K562 (cell line): Measurements from ENCODE around the gene PHC3. TPM values are rescaled to one million over a fixed set of nuclear protein-coding genes. Genes with fewer than 3 reads are reported as not detected.

Experiments used
- BRF1 ChIP-seq: IDR thresholded peaks from 3 replicates; pipeline ENCODE4 v1.6.1; 2011; ENCODE audit warnings: borderline replicate concordance, mild to moderate bottlenecking; ENCODE audit not compliant: insufficient read length; ENCODE audit errors: extremely low read depth
- CBFA2T3 ChIP-seq: fragments of 450-650 bp; IDR thresholded peaks from 2 replicates; pipeline ENCODE4 v1.6.1; 2017
- CXXC5 ChIP-seq: fragments of 250-450 bp; sonication (Bioruptor Pico); IDR thresholded peaks from 2 replicates; pipeline ENCODE4 v1.8.0; 2022; ENCODE audit warnings: inconsistent platforms, mild to moderate bottlenecking, moderate library complexity
- GABPB1 ChIP-seq: sonication (generic); formaldehyde crosslinking; IDR thresholded peaks from 2 replicates; pipeline ENCODE4 v1.8.0; 2022; ENCODE audit warnings: mild to moderate bottlenecking, missing genetic modification reagents
- HDAC2 ChIP-seq: fragments of 450-650 bp; IDR thresholded peaks from 2 replicates; pipeline ENCODE4 v1.6.1; 2016; ENCODE audit warnings: mild to moderate bottlenecking
- KLF13 ChIP-seq: fragments of 450-650 bp; IDR thresholded peaks from 2 replicates; pipeline ENCODE4 v1.6.1; 2016; ENCODE audit warnings: missing genetic modification characterization, low read depth, mild to moderate bottlenecking, missing compliant biosample characterization, moderate library complexity, borderline replicate concordance
- MAFF ChIP-seq: IDR thresholded peaks from 2 replicates; pipeline ENCODE4 v1.6.1; 2012; ENCODE audit warnings: low read length, improper control_type of control experiment
- MAFG ChIP-seq: fragments of 450-650 bp; conservative IDR thresholded peaks from 2 replicates; pipeline ENCODE4 v1.6.1; 2016; ENCODE audit warnings: missing genetic modification characterization, missing compliant biosample characterization
- NCOR1 ChIP-seq: fragments of 450-650 bp; IDR thresholded peaks from 2 replicates; pipeline ENCODE4 v1.6.1; 2016; ENCODE audit warnings: mild to moderate bottlenecking, moderate library complexity
- NR1H2 ChIP-seq: sonication (generic); formaldehyde crosslinking; IDR thresholded peaks from 2 replicates; pipeline ENCODE4 v1.4.0; 2020; ENCODE audit warnings: mild to moderate bottlenecking, missing genetic modification reagents
- NR2C2 ChIP-seq, 2 experiments: fragments of 200-800 bp in 1 of 2; sonication (Bioruptor generic) in 1 of 2; sonication (generic) in 1 of 2; formaldehyde crosslinking in 1 of 2; IDR thresholded peaks; 2 replicates each; pipeline versions ENCODE4 v1.6.1 to v1.8.0; 2016 to 2022; ENCODE audit warnings: mild to moderate bottlenecking in 1 of 2, missing compliant biosample characterization in 1 of 2, missing genetic modification characterization in 1 of 2, missing genetic modification reagents in 1 of 2
- PCBP1 ChIP-seq: fragments of 200-400 bp; formaldehyde crosslinking; IDR thresholded peaks from 2 replicates; pipeline ENCODE4 v1.6.1; 2018; ENCODE audit warnings: mild to moderate bottlenecking, low read depth, low read length; ENCODE audit not compliant: poor library complexity, severe bottlenecking
- TEAD2 ChIP-seq: fragments of 450-650 bp; IDR thresholded peaks from 2 replicates; pipeline ENCODE4 v1.6.1; 2016; ENCODE audit warnings: missing genetic modification characterization, control low read depth, missing compliant biosample characterization
- polyA plus RNA-seq, 8 experiments: library from polyadenylated mRNA; depleted of rRNA in 4 of 8; stranded (reverse) in 5 of 8; unstranded in 3 of 8; fragments of >200 nt; fragmentation: Nextera tagmentation in 2 of 8; fragmentation: Illumina TruSeq in 1 of 8; extraction: Ambion mirVana in 2 of 8; extraction: Trizol in 1 of 8; gene quantifications; 2 replicates each; pipeline versions ENCODE4 v1.2.1 to v1.2.3, GENCODE V29; 2011 to 2014; ENCODE audit warnings: inconsistent platforms in 1 of 8, missing spikeins in 1 of 8
- total RNA-seq, 7 experiments: library from RNA; depleted of rRNA in 6 of 7; stranded (reverse); fragments of >200 nt in 6 of 7; fragmentation: Illumina TruSeq in 2 of 7; extraction: Trizol in 2 of 7; gene quantifications; 2 replicates each; pipeline versions ENCODE4 v1.2.1 to v1.2.3, GENCODE V29; 2011 to 2021; ENCODE audit warnings: low replicate concordance in 1 of 7
- TF ChIP-seq, protein P1 (sequence below): sonication (generic); formaldehyde crosslinking; IDR thresholded peaks from 2 replicates; pipeline ENCODE4 v1.8.0; 2022; ENCODE audit warnings: missing genetic modification reagents, mild to moderate bottlenecking, moderate library complexity, borderline replicate concordance
- TF ChIP-seq, protein P2 (sequence below): fragments of 450-650 bp; IDR thresholded peaks from 2 replicates; pipeline ENCODE4 v1.6.1; 2018; ENCODE audit not compliant: partially characterized antibody
- TF ChIP-seq, protein P3 (sequence below), 2 experiments: fragments of 450-650 bp; IDR thresholded peaks; 2 replicates each; pipeline ENCODE4 v1.6.1; 2016
- TF ChIP-seq, protein P4 (sequence below): fragments of 250-450 bp; sonication (Bioruptor Pico); IDR thresholded peaks from 2 replicates; pipeline ENCODE4 v1.5.1; 2021; ENCODE audit warnings: mild to moderate bottlenecking
- TF ChIP-seq, protein P5 (sequence below): fragments of 450-650 bp; formaldehyde crosslinking; conservative IDR thresholded peaks from 2 replicates; pipeline ENCODE4 v1.4.0; 2022; ENCODE audit warnings: mild to moderate bottlenecking, missing genetic modification characterization

Gene PHC3
- total and polyA plus RNA-seq, 9 of the 15 experiments (the other 6 are each of a cell fraction or from before 2014, with no cell fraction given), result 3.1 to 21.6 (median 10.5) TPM

DNA sequence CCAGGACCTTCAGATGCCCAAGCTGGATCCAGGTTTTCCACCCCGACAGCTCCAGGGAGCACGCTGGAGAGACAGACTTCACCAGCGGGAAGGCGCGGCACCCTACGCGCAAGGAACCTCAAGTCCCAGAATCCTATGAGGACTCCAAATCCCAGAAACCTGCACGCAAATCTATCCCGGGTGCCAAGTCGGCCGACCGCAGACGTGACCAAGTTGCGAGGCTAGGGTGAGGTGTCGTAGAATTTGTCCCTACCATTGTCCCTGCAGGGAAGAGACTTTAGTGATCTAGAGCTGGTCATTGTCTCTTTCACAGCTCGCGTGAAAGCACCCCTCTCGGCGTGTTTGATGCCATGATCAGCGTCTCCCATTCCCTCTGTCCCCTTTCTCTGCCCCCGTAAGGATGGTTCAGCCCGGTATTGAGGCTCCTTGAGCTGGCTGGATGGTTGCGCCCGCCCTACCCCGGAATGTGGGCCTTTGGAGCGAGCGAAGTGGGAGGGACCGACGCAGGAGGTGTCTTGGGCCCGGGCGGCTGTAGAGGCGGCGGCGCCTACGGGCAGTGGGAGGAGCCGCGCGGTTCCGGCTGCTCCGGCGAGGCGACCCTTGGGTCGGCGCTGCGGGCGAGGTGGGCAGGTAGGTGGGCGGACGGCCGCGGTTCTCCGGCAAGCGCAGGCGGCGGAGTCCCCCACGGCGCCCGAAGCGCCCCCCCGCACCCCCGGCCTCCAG, 40.6 kb upstream of the PHC3 start, which contains the start of gene PRKCI (continued):
- TF ChIP-seq, protein P1, sequence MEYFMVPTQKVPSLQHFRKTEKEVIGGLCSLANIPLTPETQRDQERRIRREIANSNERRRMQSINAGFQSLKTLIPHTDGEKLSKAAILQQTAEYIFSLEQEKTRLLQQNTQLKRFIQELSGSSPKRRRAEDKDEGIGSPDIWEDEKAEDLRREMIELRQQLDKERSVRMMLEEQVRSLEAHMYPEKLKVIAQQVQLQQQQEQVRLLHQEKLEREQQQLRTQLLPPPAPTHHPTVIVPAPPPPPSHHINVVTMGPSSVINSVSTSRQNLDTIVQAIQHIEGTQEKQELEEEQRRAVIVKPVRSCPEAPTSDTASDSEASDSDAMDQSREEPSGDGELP, result peak; percentile 72
- TF ChIP-seq MAFG, result no peak
- TF ChIP-seq, protein P2, sequence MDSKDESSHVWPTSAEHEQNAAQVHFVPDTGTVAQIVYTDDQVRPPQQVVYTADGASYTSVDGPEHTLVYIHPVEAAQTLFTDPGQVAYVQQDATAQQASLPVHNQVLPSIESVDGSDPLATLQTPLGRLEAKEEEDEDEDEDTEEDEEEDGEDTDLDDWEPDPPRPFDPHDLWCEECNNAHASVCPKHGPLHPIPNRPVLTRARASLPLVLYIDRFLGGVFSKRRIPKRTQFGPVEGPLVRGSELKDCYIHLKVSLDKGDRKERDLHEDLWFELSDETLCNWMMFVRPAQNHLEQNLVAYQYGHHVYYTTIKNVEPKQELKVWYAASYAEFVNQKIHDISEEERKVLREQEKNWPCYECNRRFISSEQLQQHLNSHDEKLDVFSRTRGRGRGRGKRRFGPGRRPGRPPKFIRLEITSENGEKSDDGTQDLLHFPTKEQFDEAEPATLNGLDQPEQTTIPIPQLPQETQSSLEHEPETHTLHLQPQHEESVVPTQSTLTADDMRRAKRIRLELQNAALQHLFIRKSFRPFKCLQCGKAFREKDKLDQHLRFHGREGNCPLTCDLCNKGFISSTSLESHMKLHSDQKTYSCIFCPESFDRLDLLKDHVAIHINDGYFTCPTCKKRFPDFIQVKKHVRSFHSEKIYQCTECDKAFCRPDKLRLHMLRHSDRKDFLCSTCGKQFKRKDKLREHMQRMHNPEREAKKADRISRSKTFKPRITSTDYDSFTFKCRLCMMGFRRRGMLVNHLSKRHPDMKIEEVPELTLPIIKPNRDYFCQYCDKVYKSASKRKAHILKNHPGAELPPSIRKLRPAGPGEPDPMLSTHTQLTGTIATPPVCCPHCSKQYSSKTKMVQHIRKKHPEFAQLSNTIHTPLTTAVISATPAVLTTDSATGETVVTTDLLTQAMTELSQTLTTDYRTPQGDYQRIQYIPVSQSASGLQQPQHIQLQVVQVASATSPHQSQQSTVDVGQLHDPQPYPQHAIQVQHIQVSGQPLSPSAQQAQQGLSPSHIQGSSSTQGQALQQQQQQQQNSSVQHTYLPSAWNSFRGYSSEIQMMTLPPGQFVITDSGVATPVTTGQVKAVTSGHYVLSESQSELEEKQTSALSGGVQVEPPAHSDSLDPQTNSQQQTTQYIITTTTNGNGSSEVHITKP, result peak; percentile 100
- no peak for TF ChIP-seq NR1H2 (CRISPR knock-in tag)
- 0 out of 2 replicates have a peak, but pooled peaks have one; percentile 9 for TF ChIP-seq NCOR1
- no peak for TF ChIP-seq BRF1
- peak; percentile 80 for TF ChIP-seq GABPB1 (CRISPR knock-in tag)
- TF ChIP-seq KLF13, result peak; percentile 73
- TF ChIP-seq, protein P3, sequence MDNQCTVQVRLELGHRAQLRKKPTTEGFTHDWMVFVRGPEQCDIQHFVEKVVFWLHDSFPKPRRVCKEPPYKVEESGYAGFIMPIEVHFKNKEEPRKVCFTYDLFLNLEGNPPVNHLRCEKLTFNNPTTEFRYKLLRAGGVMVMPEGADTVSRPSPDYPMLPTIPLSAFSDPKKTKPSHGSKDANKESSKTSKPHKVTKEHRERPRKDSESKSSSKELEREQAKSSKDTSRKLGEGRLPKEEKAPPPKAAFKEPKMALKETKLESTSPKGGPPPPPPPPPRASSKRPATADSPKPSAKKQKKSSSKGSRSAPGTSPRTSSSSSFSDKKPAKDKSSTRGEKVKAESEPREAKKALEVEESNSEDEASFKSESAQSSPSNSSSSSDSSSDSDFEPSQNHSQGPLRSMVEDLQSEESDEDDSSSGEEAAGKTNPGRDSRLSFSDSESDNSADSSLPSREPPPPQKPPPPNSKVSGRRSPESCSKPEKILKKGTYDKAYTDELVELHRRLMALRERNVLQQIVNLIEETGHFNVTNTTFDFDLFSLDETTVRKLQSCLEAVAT (IDR thresholded peaks at IDR 0.05), result peak in 1 of 2 experiments; percentile 99; a peak in 2 of 4 replicates
- no peak for TF ChIP-seq PCBP1
- TF ChIP-seq, protein P4, sequence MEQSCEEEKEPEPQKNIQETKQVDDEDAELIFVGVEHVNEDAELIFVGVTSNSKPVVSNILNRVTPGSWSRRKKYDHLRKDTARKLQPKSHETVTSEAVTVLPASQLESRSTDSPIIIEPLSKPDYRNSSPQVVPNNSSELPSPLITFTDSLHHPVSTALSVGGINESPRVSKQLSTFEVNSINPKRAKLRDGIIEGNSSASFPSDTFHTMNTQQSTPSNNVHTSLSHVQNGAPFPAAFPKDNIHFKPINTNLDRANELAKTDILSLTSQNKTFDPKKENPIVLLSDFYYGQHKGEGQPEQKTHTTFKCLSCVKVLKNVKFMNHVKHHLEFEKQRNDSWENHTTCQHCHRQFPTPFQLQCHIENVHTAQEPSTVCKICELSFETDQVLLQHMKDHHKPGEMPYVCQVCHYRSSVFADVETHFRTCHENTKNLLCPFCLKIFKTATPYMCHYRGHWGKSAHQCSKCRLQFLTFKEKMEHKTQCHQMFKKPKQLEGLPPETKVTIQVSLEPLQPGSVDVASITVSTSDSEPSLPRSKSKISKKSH (CRISPR knock-in tag), result no peak
- TF ChIP-seq, protein P5, sequence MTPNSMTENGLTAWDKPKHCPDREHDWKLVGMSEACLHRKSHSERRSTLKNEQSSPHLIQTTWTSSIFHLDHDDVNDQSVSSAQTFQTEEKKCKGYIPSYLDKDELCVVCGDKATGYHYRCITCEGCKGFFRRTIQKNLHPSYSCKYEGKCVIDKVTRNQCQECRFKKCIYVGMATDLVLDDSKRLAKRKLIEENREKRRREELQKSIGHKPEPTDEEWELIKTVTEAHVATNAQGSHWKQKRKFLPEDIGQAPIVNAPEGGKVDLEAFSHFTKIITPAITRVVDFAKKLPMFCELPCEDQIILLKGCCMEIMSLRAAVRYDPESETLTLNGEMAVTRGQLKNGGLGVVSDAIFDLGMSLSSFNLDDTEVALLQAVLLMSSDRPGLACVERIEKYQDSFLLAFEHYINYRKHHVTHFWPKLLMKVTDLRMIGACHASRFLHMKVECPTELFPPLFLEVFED (CRISPR knock-in tag), result 0 out of 2 replicates have a peak, but pooled peaks have one; percentile 59
- no peak for TF ChIP-seq NR2C2 (CRISPR knock-in tag; IDR thresholded peaks at IDR 0.05)
- peak; percentile 83 for TF ChIP-seq NR2C2 (tag; IDR thresholded peaks at IDR 0.05)
- TF ChIP-seq MAFF, result peak; percentile 87
- TF ChIP-seq CBFA2T3, result peak; percentile 27; the same call in 1 of the 2 replicates
- peak; percentile 73; the same call in 1 of the 2 replicates for TF ChIP-seq HDAC2
- TF ChIP-seq CXXC5 (CRISPR knock-in tag), result peak; percentile 93
- TF ChIP-seq TEAD2, result peak; percentile 95
